GM21528 (cell line): Measurements from ENCODE around the gene KCNJ18.
"Not testable (repeated sequence)": the region's sequence is repeated elsewhere in the genome, so short reads cannot be mapped to it uniquely, and the experiment has no call there.

Source experiments
- ATAC-seq: cut with Tn5 transposase; IDR thresholded peaks from one replicate; pipeline ENCODE4 v1.9.1; 2021; ENCODE audit warnings: mild to moderate bottlenecking, moderate library complexity; ENCODE audit not compliant: unreplicated experiment, low FRiP score

Gene KCNJ18

GRCh38 chr17:21683897-21684296, 8.4 kb upstream of the KCNJ18 start:
- ATAC-seq = not testable (repeated sequence)

- not testable (repeated sequence) for ATAC-seq
These were observed 7.9 kb upstream of the KCNJ18 start for GRCh38 chr17:21684384-21684783.

- ATAC-seq = not testable (repeated sequence)
These were observed 7.1 kb upstream of the KCNJ18 start for GRCh38 chr17:21685061-21685795.

GRCh38 chr17:21686165-21687015, 5.9 kb upstream of the KCNJ18 start:
- no peak for ATAC-seq

GRCh38 chr17:21687136-21687953, 5.0 kb upstream of the KCNJ18 start:
- ATAC-seq = no peak

- ATAC-seq = no peak
These were observed 3.9 kb upstream of the KCNJ18 start for GRCh38 chr17:21688293-21688949.

- ATAC-seq = no peak
These were observed 2.7 kb upstream of the KCNJ18 start for GRCh38 chr17:21689604-21690003.

GRCh38 chr17:21690811-21691210, 1.5 kb upstream of the KCNJ18 start:
- not testable (repeated sequence) for ATAC-seq

GRCh38 chr17:21691481-21691880, 842 bp upstream of the KCNJ18 start:
- not testable (repeated sequence) for ATAC-seq

- ATAC-seq = not testable (repeated sequence)
These were observed 362 bp downstream of the KCNJ18 start for GRCh38 chr17:21692704-21693065.

GRCh38 chr17:21693391-21693796, 1.1 kb downstream of the KCNJ18 start:
- ATAC-seq = not testable (repeated sequence)

GRCh38 chr17:21693937-21694336, 1.6 kb downstream of the KCNJ18 start:
- ATAC-seq = not testable (repeated sequence)

- not testable (repeated sequence) for ATAC-seq
These were observed 3.9 kb downstream of the KCNJ18 start for GRCh38 chr17:21696227-21696626.

- ATAC-seq = not testable (repeated sequence)
These were observed 4.7 kb downstream of the KCNJ18 start for GRCh38 chr17:21696842-21697507.

- not testable (repeated sequence) for ATAC-seq
These were observed 5.2 kb downstream of the KCNJ18 start for GRCh38 chr17:21697508-21697860.

GRCh38 chr17:21698437-21699075, 6.2 kb downstream of the KCNJ18 start:
- not testable (repeated sequence) for ATAC-seq

- ATAC-seq = not testable (repeated sequence)
These were observed 6.8 kb downstream of the KCNJ18 start for GRCh38 chr17:21699124-21699523.

GRCh38 chr17:21699573-21700236, 7.4 kb downstream of the KCNJ18 start:
- ATAC-seq = not testable (repeated sequence)

GRCh38 chr17:21701090-21701489, 8.8 kb downstream of the KCNJ18 start:
- not testable (repeated sequence) for ATAC-seq
